GM10266 (cell line): ENCODE results near the gene CLEC18C.
"Not testable (repeated sequence)": the region's sequence is repeated elsewhere in the genome, so short reads cannot be mapped to it uniquely, and the experiment has no call there.

ENCODE experiments used
- DNase-seq: peaks from one replicate; pipeline ENCODE4 v3.0.0; 2012; ENCODE audit errors: extremely low spot score
- TF ChIP-seq, protein P1 (sequence below): IDR thresholded peaks from 2 replicates; pipeline ENCODE4 v1.5.1; 2012; ENCODE audit warnings: mild to moderate bottlenecking, low read depth; ENCODE audit not compliant: control insufficient read depth, insufficient read depth; ENCODE audit errors: missing control alignments

Gene CLEC18C

GRCh38 chr16:70173212-70173837 lies at the start of gene CLEC18C:
Gene CLEC18C (plus strand): TSS chr16:70173787. CDS start chr16:70174279, 492 bp downstream.
- DNase-seq: not testable (repeated sequence)

DNA sequence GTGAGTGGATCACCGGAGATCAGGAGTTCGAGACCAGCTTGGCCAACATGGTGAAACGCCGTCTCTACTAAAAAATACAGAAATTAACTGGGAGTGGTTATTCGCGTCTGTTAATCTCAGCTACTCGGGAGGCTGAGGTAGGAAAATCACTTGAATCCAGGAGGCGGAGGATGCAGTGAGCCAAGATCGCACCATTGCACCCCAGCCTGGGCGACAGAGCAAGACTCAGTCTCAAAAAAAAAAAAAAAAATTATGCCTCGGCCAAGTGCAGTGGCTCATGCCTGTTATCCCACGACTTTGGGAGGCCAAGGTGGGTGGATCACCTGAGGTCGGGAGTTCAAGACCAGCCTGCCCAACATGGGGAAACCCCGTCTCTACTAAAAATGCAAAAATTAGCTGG lies 49.8 kb upstream of the CLEC18C start:
- DNase-seq: not testable (repeated sequence)

- not testable (repeated sequence) for DNase-seq
Observed at GRCh38 chr16:70126226-70126625, 47.4 kb upstream of the CLEC18C start.

DNA sequence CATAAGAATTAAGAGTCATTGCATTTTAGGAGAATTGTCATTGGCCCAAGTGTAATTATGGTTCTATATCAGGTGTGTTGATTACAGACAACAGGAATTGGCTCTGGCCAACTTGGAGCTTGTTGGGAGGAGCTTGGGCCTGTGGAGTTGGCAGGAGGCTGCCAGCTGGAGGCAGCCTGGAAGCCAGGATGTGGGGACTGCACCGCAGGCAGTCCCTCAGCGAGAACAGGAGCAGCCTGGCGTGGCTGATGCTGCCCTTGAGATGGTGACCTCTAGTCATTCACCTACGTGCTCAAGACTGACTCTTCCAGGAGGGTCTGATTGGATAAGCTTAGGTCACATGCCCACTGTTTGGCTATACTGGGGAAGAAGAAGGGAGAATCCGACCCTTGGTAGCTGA lies 45.9 kb upstream of the CLEC18C start:
- DNase-seq: not testable (repeated sequence)

- not testable (repeated sequence) for DNase-seq
Observed at GRCh38 chr16:70128844-70129243, 44.7 kb upstream of the CLEC18C start.

GRCh38 chr16:70135796-70136195 lies 37.8 kb upstream of the CLEC18C start:
- DNase-seq: not testable (repeated sequence)

DNA sequence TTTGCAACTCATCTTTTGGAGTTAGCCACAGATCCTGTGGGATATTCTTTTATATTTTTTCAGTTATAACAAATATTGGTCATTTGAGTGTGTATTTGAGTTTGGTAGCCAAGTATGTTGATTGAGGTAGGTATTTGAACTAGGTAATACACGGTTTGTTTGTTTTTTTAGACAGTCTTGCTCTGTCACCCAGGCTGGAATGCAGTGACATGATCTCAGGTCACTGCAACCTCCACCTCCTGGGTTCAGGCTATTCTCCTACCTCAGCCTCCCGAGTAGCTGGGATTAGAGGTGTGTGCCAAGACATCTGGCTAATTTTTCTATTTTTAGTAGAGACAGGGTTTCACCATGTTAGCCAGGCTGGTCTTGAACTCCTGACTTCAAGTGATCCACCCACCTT lies 37.0 kb upstream of the CLEC18C start:
- DNase-seq: not testable (repeated sequence)

DNA sequence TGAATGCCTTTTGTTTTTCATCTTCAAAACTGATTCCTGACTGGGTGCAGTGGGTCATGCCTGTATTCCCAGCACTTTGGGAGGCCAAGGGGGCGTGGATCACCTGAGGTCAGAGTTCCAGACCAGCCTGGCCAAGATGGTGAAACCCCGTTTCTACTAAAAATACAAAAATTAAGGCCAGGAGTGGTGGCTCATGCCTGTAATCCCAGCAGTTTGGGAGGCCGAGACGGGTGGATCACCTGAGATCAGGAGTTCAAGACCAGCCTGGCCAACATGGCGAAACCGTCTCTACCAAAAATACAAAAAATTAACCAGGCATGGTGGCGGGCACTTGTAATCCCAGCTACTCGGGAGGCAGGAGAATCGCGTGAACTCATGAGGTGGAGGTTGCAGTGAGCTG lies 30.8 kb upstream of the CLEC18C start:
- DNase-seq: not testable (repeated sequence)

DNA sequence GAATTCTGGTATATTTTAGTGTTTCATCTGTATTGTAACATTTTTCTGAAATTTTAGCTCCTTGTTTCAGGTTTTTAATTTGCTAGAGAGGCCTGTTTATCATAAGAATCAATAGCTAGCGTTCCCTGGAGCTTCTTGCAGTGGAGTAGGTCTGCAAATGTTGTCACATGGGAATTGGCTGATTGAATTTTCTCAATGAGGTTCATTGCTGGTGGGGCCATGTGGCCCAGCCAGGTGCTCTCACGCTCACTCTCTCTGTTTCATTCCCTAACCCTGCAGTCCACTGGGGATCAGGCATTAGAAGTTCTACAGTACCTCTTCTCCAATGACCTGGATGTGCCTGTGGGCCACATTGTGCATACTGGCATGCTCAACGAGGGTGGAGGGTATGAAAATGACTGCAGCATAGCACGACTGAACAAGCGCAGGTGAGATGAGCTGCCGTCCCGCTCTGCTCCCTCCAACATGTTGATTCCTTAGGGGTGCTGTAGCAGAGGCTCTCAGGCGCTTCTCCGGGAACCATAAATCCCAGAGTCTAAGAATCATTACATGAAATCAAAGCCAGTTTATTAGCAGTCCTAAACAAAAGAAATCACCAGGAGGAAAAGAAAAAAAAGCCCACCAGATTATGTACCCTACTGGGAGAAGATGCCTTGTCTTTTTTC lies 30.2 kb upstream of the CLEC18C start:
- not testable (repeated sequence) for DNase-seq

GRCh38 chr16:70147853-70148252 lies 25.7 kb upstream of the CLEC18C start:
- DNase-seq: not testable (repeated sequence)

DNA sequence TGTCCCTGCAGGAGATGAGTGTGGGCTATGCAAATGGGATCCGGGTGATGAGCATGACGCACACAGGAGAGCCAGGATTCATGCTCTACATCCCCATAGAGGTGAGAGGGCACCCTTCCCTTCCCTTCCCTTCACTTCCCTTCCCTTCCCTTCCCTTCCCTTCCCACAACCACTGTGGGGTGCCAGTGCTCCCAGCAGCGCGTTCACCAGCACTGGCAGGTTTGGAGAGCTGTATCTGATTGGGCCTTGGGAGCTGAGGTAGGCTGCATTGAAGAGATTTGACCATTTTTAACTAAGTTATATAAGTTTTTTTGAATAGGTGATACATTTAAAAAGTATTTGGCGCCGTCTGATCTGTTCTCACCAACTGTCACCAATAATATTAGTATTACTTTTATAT lies 25.1 kb upstream of the CLEC18C start:
- DNase-seq: not testable (repeated sequence)

DNA sequence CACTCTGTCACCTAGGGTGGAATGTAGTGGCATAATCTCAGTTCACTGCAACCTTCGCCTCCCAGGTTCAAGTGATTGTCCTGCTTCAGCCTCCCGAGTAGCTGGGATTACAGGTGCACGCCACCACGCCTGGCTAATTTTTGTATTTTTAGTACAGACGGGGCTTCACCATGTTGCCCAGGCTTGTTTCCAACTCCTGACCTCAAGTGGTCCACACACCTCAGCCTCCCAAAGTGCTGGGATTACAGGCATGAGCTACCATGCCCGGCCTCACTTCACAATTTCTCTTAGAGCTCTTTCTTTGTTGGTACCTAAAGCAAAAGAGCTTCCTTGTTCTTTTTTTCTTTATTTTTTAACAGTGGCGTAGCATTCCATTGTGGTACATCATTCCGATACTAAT lies 24.3 kb upstream of the CLEC18C start:
- DNase-seq: not testable (repeated sequence)

DNA sequence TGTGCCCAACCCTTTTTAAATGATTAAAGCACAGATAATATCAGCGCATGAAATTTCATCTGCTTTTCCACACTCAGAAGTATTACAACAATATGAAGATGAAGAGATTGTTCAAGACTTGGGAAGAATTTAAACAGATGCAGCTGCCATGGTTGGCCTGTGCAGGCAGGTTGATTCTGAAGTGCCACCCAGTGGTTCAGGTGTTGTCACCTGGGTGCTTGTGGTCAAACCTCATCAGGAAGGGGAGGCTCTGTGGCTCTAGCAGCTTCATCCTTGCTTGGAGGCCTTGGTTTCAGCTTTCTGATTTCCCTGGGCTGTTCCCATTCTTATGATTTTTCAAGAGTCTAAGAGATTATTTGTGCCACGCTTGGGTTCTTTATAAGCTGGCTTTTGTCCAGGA lies 22.2 kb upstream of the CLEC18C start:
- TF ChIP-seq, protein P1, sequence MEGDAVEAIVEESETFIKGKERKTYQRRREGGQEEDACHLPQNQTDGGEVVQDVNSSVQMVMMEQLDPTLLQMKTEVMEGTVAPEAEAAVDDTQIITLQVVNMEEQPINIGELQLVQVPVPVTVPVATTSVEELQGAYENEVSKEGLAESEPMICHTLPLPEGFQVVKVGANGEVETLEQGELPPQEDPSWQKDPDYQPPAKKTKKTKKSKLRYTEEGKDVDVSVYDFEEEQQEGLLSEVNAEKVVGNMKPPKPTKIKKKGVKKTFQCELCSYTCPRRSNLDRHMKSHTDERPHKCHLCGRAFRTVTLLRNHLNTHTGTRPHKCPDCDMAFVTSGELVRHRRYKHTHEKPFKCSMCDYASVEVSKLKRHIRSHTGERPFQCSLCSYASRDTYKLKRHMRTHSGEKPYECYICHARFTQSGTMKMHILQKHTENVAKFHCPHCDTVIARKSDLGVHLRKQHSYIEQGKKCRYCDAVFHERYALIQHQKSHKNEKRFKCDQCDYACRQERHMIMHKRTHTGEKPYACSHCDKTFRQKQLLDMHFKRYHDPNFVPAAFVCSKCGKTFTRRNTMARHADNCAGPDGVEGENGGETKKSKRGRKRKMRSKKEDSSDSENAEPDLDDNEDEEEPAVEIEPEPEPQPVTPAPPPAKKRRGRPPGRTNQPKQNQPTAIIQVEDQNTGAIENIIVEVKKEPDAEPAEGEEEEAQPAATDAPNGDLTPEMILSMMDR: no peak
- peak; percentile 10 for DNase-seq

DNA sequence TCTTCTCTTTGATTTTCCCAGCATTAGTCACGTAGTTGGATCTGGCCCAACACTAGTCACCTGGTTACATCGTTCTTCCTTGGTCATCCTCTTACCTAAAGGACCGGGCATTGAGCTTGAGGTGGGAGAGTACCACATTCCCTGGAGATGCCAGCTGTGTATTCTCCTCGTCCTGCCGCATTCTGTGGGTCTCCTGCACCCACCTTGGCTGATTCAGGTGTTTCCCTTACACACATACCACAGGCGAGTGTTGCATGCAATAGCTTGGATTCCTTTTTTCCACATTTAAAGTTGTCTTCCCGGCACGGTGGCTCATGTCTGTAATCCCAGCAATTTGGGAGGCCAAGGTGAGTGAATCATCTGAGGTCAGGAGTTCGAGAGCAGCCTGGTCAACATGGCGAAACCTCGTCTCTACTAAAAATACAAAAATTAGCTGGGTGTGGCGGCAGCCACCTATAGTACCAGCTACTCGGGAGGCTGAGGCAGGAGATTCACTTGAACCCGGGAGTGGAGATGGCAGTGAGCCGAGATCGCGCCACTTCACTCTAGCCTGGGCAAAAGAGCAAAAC lies 21.6 kb upstream of the CLEC18C start:
- peak; percentile 10 for DNase-seq
- TF ChIP-seq, protein P1: no peak
